ENCODE measurements around the gene ZNF264.

DNA sequence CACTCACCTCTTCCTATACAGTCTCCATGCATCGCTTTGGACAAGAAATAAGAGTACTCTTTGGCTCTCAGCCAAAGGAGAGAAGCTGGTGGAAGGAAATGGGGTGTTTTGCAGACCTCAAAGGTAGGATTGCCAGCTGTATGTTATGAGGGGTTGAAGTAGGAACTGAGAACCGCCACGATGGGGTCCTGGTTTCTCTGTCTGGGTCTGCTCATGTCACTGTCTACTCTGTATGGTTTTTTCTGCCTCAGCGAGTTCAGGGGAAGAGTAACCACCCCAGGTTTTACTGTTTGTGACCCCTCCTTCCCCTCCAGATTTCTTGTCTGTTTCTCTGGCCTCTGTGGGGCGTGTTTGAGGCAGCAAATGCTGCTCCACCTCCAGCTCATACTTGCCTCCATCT, 53.2 kb downstream of the ZNF264 start:
- TF ChIP-seq, protein P1, sequence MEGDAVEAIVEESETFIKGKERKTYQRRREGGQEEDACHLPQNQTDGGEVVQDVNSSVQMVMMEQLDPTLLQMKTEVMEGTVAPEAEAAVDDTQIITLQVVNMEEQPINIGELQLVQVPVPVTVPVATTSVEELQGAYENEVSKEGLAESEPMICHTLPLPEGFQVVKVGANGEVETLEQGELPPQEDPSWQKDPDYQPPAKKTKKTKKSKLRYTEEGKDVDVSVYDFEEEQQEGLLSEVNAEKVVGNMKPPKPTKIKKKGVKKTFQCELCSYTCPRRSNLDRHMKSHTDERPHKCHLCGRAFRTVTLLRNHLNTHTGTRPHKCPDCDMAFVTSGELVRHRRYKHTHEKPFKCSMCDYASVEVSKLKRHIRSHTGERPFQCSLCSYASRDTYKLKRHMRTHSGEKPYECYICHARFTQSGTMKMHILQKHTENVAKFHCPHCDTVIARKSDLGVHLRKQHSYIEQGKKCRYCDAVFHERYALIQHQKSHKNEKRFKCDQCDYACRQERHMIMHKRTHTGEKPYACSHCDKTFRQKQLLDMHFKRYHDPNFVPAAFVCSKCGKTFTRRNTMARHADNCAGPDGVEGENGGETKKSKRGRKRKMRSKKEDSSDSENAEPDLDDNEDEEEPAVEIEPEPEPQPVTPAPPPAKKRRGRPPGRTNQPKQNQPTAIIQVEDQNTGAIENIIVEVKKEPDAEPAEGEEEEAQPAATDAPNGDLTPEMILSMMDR (IDR thresholded peaks at IDR 0.05), result no peak
- TF ChIP-seq POLR2A (IDR thresholded peaks at IDR 0.05) (no peak), POLR2AphosphoS5 (IDR thresholded peaks at IDR 0.05) (no peak)
